Fibroblast of villous mesenchyme (primary cell): ENCODE data around the gene LYRM9. TPM values are rescaled to one million over a fixed set of nuclear protein-coding genes. Genes with fewer than 3 reads are reported as not detected.
"Not testable (repeated sequence)": the region's sequence is repeated elsewhere in the genome, so short reads cannot be mapped to it uniquely, and the experiment has no call there.

Source experiments
- DNase-seq: peaks from one replicate; pipeline ENCODE4 v3.0.0-alpha.2; 2010; ENCODE audit warnings: low read depth
- H3K4me3 ChIP-seq: 2 replicates; pipeline ENCODE4 v1.5.1; 2011; ENCODE audit warnings: low read depth, mild to moderate bottlenecking, low read length
- CTCF ChIP-seq: IDR thresholded peaks from 2 replicates; pipeline ENCODE4 v1.5.1; 2012; ENCODE audit warnings: low read depth, mild to moderate bottlenecking, low read length; ENCODE audit not compliant: insufficient read depth
- total RNA-seq: library from RNA; depleted of rRNA; stranded (reverse); fragments of >200 nt; gene quantifications from 2 replicates; pipeline ENCODE4 v1.2.3, GENCODE V29; 2012

The LYRM9 gene
- total RNA-seq, 1 donor: 10.8 TPM

- no peak for TF ChIP-seq CTCF
- H3K4me3 ChIP-seq: no peak overlapping the region
- no peak for DNase-seq
These were observed 40.1 kb downstream of the LYRM9 start for GRCh38 chr17:27853091-27853490.

GRCh38 chr17:27849474-27850185 lies 43.5 kb downstream of the LYRM9 start:
- no peak overlapping the region for H3K4me3 ChIP-seq
- TF ChIP-seq CTCF: no peak
- DNase-seq: no peak

- no peak for DNase-seq
- no peak overlapping the region for H3K4me3 ChIP-seq
- no peak for TF ChIP-seq CTCF
These were observed 44.2 kb downstream of the LYRM9 start for GRCh38 chr17:27848931-27849330.

GRCh38 chr17:27846808-27847307 lies 46.3 kb downstream of the LYRM9 start:
- H3K4me3 ChIP-seq, DNase-seq: not testable (repeated sequence)

GRCh38 chr17:27846042-27846655 lies 47.0 kb downstream of the LYRM9 start:
- DNase-seq: no peak
- no peak for TF ChIP-seq CTCF
- no peak overlapping the region for H3K4me3 ChIP-seq

GRCh38 chr17:27845264-27846041 lies 47.7 kb downstream of the LYRM9 start:
- no peak for DNase-seq
- no peak for TF ChIP-seq CTCF
- no peak overlapping the region for H3K4me3 ChIP-seq

GRCh38 chr17:27840688-27841087 lies 52.5 kb downstream of the LYRM9 start:
- TF ChIP-seq CTCF: no peak
- DNase-seq: no peak
- H3K4me3 ChIP-seq: no peak overlapping the region

- not testable (repeated sequence) for DNase-seq, H3K4me3 ChIP-seq
These were observed 52.8 kb downstream of the LYRM9 start for GRCh38 chr17:27840406-27840678.

- not testable (repeated sequence) for H3K4me3 ChIP-seq, DNase-seq
These were observed 53.4 kb downstream of the LYRM9 start for GRCh38 chr17:27839571-27840405.

- not testable (repeated sequence) for DNase-seq, H3K4me3 ChIP-seq
These were observed 54.6 kb downstream of the LYRM9 start for GRCh38 chr17:27838607-27839006.
